HG02885 (cell line): ENCODE measurements around the gene LIPI.
"Not testable (repeated sequence)": the region's sequence is repeated elsewhere in the genome, so short reads cannot be mapped to it uniquely, and the experiment has no call there.

Experiments used
- ATAC-seq: cut with Tn5 transposase; IDR thresholded peaks from one replicate; pipeline ENCODE4 v1.9.1; 2021; ENCODE audit warnings: mild to moderate bottlenecking; ENCODE audit not compliant: unreplicated experiment, poor library complexity

Gene LIPI

GRCh38 chr21:14210738-14211137 lies at the start of gene LIPI:
TSS of gene LIPI (minus strand) at chr21:14210955. CDS start at chr21:14210845, 110 bp downstream.
- no peak for ATAC-seq

GRCh38 chr21:14260174-14260764 lies 49.5 kb upstream of the LIPI start:
- ATAC-seq, result no peak

- peak; percentile 78 for ATAC-seq
Measured at GRCh38 chr21:14259747-14260146, 49.0 kb upstream of the LIPI start.

- ATAC-seq, result no peak
Measured at GRCh38 chr21:14251336-14251735, 40.6 kb upstream of the LIPI start.

- no peak for ATAC-seq
Measured at GRCh38 chr21:14245711-14246110, 35.0 kb upstream of the LIPI start.

- ATAC-seq, result no peak
Measured at GRCh38 chr21:14244911-14245310, 34.2 kb upstream of the LIPI start.

GRCh38 chr21:14243874-14244273 lies 33.1 kb upstream of the LIPI start:
- ATAC-seq, result no peak

GRCh38 chr21:14243461-14243860 lies 32.7 kb upstream of the LIPI start:
- no peak for ATAC-seq

- no peak for ATAC-seq
Measured at GRCh38 chr21:14241297-14241696, 30.5 kb upstream of the LIPI start.

GRCh38 chr21:14239281-14239680 lies 28.5 kb upstream of the LIPI start:
- ATAC-seq, result no peak

GRCh38 chr21:14236180-14236579 lies 25.4 kb upstream of the LIPI start:
- ATAC-seq, result no peak

- ATAC-seq, result no peak
Measured at GRCh38 chr21:14235101-14235500, 24.3 kb upstream of the LIPI start.

- ATAC-seq, result no peak
Measured at GRCh38 chr21:14229399-14229798, 18.6 kb upstream of the LIPI start.

- no peak for ATAC-seq
Measured at GRCh38 chr21:14223365-14223764, 12.6 kb upstream of the LIPI start.

- peak; percentile 96 for ATAC-seq
Measured at GRCh38 chr21:14215971-14216641, 5.4 kb upstream of the LIPI start, which contains the start of gene RBM11. TSS of gene RBM11 (plus strand) at chr21:14216157. CDS start at chr21:14216187, 30 bp downstream.

GRCh38 chr21:14213164-14213563 lies 2.4 kb upstream of the LIPI start:
- ATAC-seq, result no peak

- no peak for ATAC-seq
Measured at GRCh38 chr21:14206222-14206621, 4.5 kb downstream of the LIPI start.

GRCh38 chr21:14166463-14167223 lies 44.1 kb downstream of the LIPI start:
- ATAC-seq, result not testable (repeated sequence)

GRCh38 chr21:14143999-14144398 lies 66.8 kb downstream of the LIPI start:
- ATAC-seq, result no peak

- no peak for ATAC-seq
Measured at GRCh38 chr21:14124266-14124665, 86.5 kb downstream of the LIPI start.

- no peak for ATAC-seq
Measured at GRCh38 chr21:14121719-14122118, 89.0 kb downstream of the LIPI start.
